HEK293 (cell line): ENCODE measurements around the gene NSG1.

ENCODE experiments used
- CTCF ChIA-PET: fragments of 350-600 bp; formaldehyde crosslinking; extraction: SDS; loops from one replicate; lab custom pipeline; 2021; ENCODE audit warnings: antibody characterized with exemption; lab: Yijun Ruan, JAX
- POLR2A ChIA-PET: fragments of 300-600 bp; formaldehyde crosslinking; extraction: SDS; loops from one replicate; lab custom pipeline; 2020; ENCODE audit warnings: antibody characterized with exemption, inconsistent platforms; lab: Yijun Ruan, JAX
- H3K27ac ChIP-seq: fragments of 200-500 bp; sonication (Bioruptor generic); 2 replicates; pipeline ENCODE4 v1.5.1; 2014; ENCODE audit warnings: low read depth, low read length, control low read depth, inconsistent platforms; ENCODE audit errors: extremely low read depth
- H3K36me3 ChIP-seq, 2 experiments: fragments of 200-500 bp in 1 of 2; sonication (Bioruptor generic) in 1 of 2; 1 replicate in 1 of 2; 2 replicates in 1 of 2; pipeline ENCODE4 v1.5.1; 2014 to 2017; ENCODE audit warnings: inconsistent platforms in 2 of 2, low read length in 2 of 2; ENCODE audit not compliant: control insufficient read depth in 2 of 2, insufficient read depth in 1 of 2
- H3K4me1 ChIP-seq: fragments of 200-500 bp; sonication (Bioruptor generic); 2 replicates; pipeline ENCODE4 v1.5.1; 2014; ENCODE audit warnings: mild to moderate bottlenecking, low read length, inconsistent platforms; ENCODE audit not compliant: control insufficient read depth, insufficient read depth
- H3K4me3 ChIP-seq: 2 replicates; pipeline ENCODE4 v1.5.1; 2011; ENCODE audit warnings: low read depth, mild to moderate bottlenecking, control low read depth, low read length, moderate library complexity
- H3K9me3 ChIP-seq: fragments of 200-500 bp; sonication (Bioruptor generic); 2 replicates; pipeline ENCODE4 v1.5.1; 2014; ENCODE audit warnings: low read depth, low read length, inconsistent platforms; ENCODE audit not compliant: control insufficient read depth, insufficient read depth
- EGR2 ChIP-seq: fragments of 450-650 bp; formaldehyde crosslinking; IDR thresholded peaks from 2 replicates; pipeline ENCODE4 v1.5.1; 2016; ENCODE audit warnings: low read depth, missing biosample characterization, missing genetic modification characterization
- GFI1B ChIP-seq: fragments of 450-650 bp; formaldehyde crosslinking; IDR thresholded peaks from 2 replicates; pipeline ENCODE4 v1.5.1; 2016; ENCODE audit warnings: missing biosample characterization, missing genetic modification characterization
- GLIS1 ChIP-seq: fragments of 450-650 bp; formaldehyde crosslinking; IDR thresholded peaks from 2 replicates; pipeline ENCODE4 v1.5.1; 2016; ENCODE audit warnings: missing biosample characterization, missing genetic modification characterization
- HOXD13 ChIP-seq: sonication (generic); formaldehyde crosslinking; IDR thresholded peaks from 2 replicates; pipeline ENCODE4 v1.8.0; 2022; ENCODE audit warnings: missing genetic modification reagents, borderline replicate concordance
- MYNN ChIP-seq: fragments of 450-650 bp; formaldehyde crosslinking; IDR thresholded peaks from 2 replicates; pipeline ENCODE4 v1.5.1; 2016; ENCODE audit warnings: missing biosample characterization, missing genetic modification characterization, borderline replicate concordance
- MZF1 ChIP-seq: fragments of 450-650 bp; formaldehyde crosslinking; IDR thresholded peaks from 2 replicates; pipeline ENCODE4 v1.5.1; 2017; ENCODE audit warnings: missing biosample characterization, missing genetic modification characterization, borderline replicate concordance
- RBAK ChIP-seq: fragments of 450-650 bp; formaldehyde crosslinking; IDR thresholded peaks from 2 replicates; pipeline ENCODE4 v1.5.1; 2016; ENCODE audit warnings: missing biosample characterization, missing genetic modification characterization
- SCRT1 ChIP-seq: fragments of 450-650 bp; formaldehyde crosslinking; IDR thresholded peaks from 2 replicates; pipeline ENCODE4 v1.5.1; 2016; ENCODE audit warnings: missing biosample characterization, missing genetic modification characterization, borderline replicate concordance
- SP2 ChIP-seq: fragments of 450-650 bp; formaldehyde crosslinking; IDR thresholded peaks from 2 replicates; pipeline ENCODE4 v1.5.1; 2016; ENCODE audit warnings: missing biosample characterization, missing genetic modification characterization
- YY1 ChIP-seq: fragments of 450-650 bp; formaldehyde crosslinking; IDR thresholded peaks from 2 replicates; pipeline ENCODE4 v1.5.1; 2018; ENCODE audit warnings: missing biosample characterization, missing genetic modification characterization
- YY2 ChIP-seq: fragments of 450-650 bp; formaldehyde crosslinking; IDR thresholded peaks from 2 replicates; pipeline ENCODE4 v1.5.1; 2016; ENCODE audit warnings: missing biosample characterization, missing genetic modification characterization
- ZBTB20 ChIP-seq: fragments of 450-650 bp; formaldehyde crosslinking; IDR thresholded peaks from 2 replicates; pipeline ENCODE4 v1.5.1; 2016; ENCODE audit warnings: missing biosample characterization, missing genetic modification characterization
- ZBTB8A ChIP-seq: fragments of 450-650 bp; formaldehyde crosslinking; IDR thresholded peaks from 2 replicates; pipeline ENCODE4 v1.5.1; 2016; ENCODE audit warnings: missing biosample characterization, missing genetic modification characterization
- ZFHX2 ChIP-seq: fragments of 450-650 bp; formaldehyde crosslinking; conservative IDR thresholded peaks from 2 replicates; pipeline ENCODE4 v1.5.1; 2016; ENCODE audit warnings: missing biosample characterization, missing genetic modification characterization
- ZIC2 ChIP-seq: fragments of 450-650 bp; formaldehyde crosslinking; IDR thresholded peaks from 2 replicates; pipeline ENCODE4 v1.5.1; 2016; ENCODE audit warnings: missing biosample characterization, missing genetic modification characterization
- ZNF214 ChIP-seq: fragments of 450-650 bp; formaldehyde crosslinking; IDR thresholded peaks from 2 replicates; pipeline ENCODE4 v1.5.1; 2017; ENCODE audit warnings: missing biosample characterization, mild to moderate bottlenecking, missing genetic modification characterization, borderline replicate concordance
- ZNF223 ChIP-seq: fragments of 450-650 bp; formaldehyde crosslinking; IDR thresholded peaks from 2 replicates; pipeline ENCODE4 v1.5.1; 2016; ENCODE audit warnings: missing biosample characterization, missing genetic modification characterization
- ZNF350 ChIP-seq: fragments of 450-650 bp; formaldehyde crosslinking; IDR thresholded peaks from 2 replicates; pipeline ENCODE4 v1.5.0; 2017; ENCODE audit warnings: missing biosample characterization, mild to moderate bottlenecking, missing genetic modification characterization
- ZNF354C ChIP-seq: fragments of 450-650 bp; formaldehyde crosslinking; IDR thresholded peaks from 2 replicates; pipeline ENCODE4 v1.5.1; 2016; ENCODE audit warnings: missing biosample characterization, missing genetic modification characterization, low read depth, borderline replicate concordance
- ZNF433 ChIP-seq: fragments of 450-650 bp; formaldehyde crosslinking; IDR thresholded peaks from 2 replicates; pipeline ENCODE4 v1.5.1; 2016; ENCODE audit warnings: missing biosample characterization, missing genetic modification characterization, low read depth
- ZNF660 ChIP-seq: fragments of 450-650 bp; IDR thresholded peaks from 2 replicates; pipeline ENCODE4 v1.5.1; 2018; ENCODE audit warnings: missing biosample characterization, mild to moderate bottlenecking, missing genetic modification characterization
- ZNF670 ChIP-seq: fragments of 450-650 bp; formaldehyde crosslinking; IDR thresholded peaks from 2 replicates; pipeline ENCODE4 v1.5.1; 2016; ENCODE audit warnings: missing biosample characterization, missing genetic modification characterization, low read depth
- ZNF747 ChIP-seq: fragments of 450-650 bp; formaldehyde crosslinking; IDR thresholded peaks from 2 replicates; pipeline ENCODE4 v1.5.1; 2016; ENCODE audit warnings: missing biosample characterization, missing genetic modification characterization
- ZNF785 ChIP-seq: fragments of 450-650 bp; formaldehyde crosslinking; IDR thresholded peaks from 2 replicates; pipeline ENCODE4 v1.5.1; 2016; ENCODE audit warnings: missing biosample characterization, missing genetic modification characterization
- ZSCAN16 ChIP-seq: fragments of 450-650 bp; formaldehyde crosslinking; IDR thresholded peaks from 2 replicates; pipeline ENCODE4 v1.5.1; 2016; ENCODE audit warnings: missing biosample characterization, missing genetic modification characterization
- TF ChIP-seq, protein P1 (sequence below): fragments of 450-650 bp; formaldehyde crosslinking; IDR thresholded peaks from 2 replicates; pipeline ENCODE4 v1.5.1; 2016; ENCODE audit warnings: missing biosample characterization, missing genetic modification characterization
- TF ChIP-seq, protein P2 (sequence below): fragments of 450-650 bp; formaldehyde crosslinking; optimal IDR thresholded peaks from 2 replicates; pipeline ENCODE3; 2016; ENCODE audit warnings: missing biosample characterization, mild to moderate bottlenecking, missing genetic modification characterization
- TF ChIP-seq, protein P3 (sequence below): fragments of 450-650 bp; formaldehyde crosslinking; IDR thresholded peaks from 2 replicates; pipeline ENCODE4 v1.5.1; 2017; ENCODE audit warnings: missing biosample characterization, missing genetic modification characterization

NSG1 gene, protein sequence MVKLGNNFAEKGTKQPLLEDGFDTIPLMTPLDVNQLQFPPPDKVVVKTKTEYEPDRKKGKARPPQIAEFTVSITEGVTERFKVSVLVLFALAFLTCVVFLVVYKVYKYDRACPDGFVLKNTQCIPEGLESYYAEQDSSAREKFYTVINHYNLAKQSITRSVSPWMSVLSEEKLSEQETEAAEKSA

DNA sequence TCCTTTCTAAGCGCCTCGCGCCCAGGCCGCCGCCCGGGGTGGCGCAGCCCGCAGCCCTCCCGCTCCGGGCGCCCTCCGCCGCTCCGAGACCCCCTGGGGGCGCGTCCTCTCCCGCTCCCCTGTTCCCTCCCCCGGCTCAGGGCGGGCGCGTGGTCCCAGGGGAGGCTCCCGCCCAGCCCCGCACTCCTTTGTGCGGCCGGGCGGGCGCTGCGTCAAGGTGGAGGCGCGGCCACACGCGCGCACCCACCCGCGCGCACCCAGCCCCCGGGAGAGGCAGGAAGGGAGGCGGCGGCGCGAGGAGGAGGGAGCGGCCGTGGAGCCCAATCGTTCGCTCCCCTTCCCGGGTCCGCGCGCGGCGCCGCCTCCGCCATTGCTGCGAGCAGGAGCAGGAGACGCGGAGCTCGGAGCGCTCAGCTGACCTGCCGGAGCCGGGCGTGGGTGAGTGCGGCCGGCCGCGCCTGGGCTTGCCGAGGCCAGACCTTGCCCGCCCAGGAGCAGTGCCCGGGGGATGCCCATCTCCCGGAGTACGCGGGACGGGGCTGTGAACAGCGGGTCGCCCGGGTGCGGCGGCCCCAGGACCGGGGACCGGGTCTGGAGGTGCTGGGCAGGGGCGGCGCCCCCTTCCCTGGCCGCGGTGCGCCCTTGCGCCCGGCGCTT lies at the start of gene NSG1:
Gene NSG1, plus strand, starts transcription at position 367 of the 657 bp plus-strand sequence. CDS start 528 bp downstream, outside the sequence.
- TF ChIP-seq SP2 (tag by site-specific recombination) (peak; percentile 27), YY2 (tag by site-specific recombination) (0 out of 2 replicates have a peak, but pooled peaks have one; percentile 24), ZNF223 (0 out of 2 replicates have a peak, but pooled peaks have one; percentile 5), ZNF785 (tag by site-specific recombination) (no peak), ZBTB20 (tag by site-specific recombination) (0 out of 2 replicates have a peak, but pooled peaks have one; percentile 38), ZNF354C (tag by site-specific recombination) (no peak), ZBTB8A (tag by site-specific recombination) (peak; percentile 23), ZFHX2 (tag by site-specific recombination) (peak; percentile 43), SCRT1 (no peak), GLIS1 (peak; percentile 15; the same call in 1 of the 2 replicates), YY1 (tag by site-specific recombination) (0 out of 2 replicates have a peak, but pooled peaks have one; percentile 41), MYNN (tag by site-specific recombination) (no peak), ZNF350 (tag by site-specific recombination) (no peak)
- TF ChIP-seq, protein P1, sequence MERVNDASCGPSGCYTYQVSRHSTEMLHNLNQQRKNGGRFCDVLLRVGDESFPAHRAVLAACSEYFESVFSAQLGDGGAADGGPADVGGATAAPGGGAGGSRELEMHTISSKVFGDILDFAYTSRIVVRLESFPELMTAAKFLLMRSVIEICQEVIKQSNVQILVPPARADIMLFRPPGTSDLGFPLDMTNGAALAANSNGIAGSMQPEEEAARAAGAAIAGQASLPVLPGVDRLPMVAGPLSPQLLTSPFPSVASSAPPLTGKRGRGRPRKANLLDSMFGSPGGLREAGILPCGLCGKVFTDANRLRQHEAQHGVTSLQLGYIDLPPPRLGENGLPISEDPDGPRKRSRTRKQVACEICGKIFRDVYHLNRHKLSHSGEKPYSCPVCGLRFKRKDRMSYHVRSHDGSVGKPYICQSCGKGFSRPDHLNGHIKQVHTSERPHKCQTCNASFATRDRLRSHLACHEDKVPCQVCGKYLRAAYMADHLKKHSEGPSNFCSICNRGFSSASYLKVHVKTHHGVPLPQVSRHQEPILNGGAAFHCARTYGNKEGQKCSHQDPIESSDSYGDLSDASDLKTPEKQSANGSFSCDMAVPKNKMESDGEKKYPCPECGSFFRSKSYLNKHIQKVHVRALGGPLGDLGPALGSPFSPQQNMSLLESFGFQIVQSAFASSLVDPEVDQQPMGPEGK (tag by site-specific recombination): 0 out of 2 replicates have a peak, but pooled peaks have one; percentile 5
- TF ChIP-seq, protein P2, sequence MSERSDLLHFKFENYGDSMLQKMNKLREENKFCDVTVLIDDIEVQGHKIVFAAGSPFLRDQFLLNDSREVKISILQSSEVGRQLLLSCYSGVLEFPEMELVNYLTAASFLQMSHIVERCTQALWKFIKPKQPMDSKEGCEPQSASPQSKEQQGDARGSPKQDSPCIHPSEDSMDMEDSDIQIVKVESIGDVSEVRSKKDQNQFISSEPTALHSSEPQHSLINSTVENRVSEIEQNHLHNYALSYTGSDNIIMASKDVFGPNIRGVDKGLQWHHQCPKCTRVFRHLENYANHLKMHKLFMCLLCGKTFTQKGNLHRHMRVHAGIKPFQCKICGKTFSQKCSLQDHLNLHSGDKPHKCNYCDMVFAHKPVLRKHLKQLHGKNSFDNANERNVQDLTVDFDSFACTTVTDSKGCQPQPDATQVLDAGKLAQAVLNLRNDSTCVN (tag by site-specific recombination): peak; percentile 66
- Histone ChIP-seq H3K9me3 (no peaks in the 10 kb centered on the region), H3K4me1 (no peaks in the 10 kb centered on the region), H3K27ac (no peak within 1 kb of the TSS; the same call in 1 of the 2 replicates), H3K36me3 (peaks cover 0 to 3% of the 10 kb centered on the region in 2 experiments; a peak in 1 of 3 replicates), H3K4me3 (peak within 1 kb of the TSS; percentile 40)
- POLR2A ChIA-PET: no interaction called here
- CTCF ChIA-PET: interaction anchor here (0.7 kb wide), 1 partner anchor 144 kb away, joined by 3 read pairs; no protein-coding TSS in a partner anchor

DNA sequence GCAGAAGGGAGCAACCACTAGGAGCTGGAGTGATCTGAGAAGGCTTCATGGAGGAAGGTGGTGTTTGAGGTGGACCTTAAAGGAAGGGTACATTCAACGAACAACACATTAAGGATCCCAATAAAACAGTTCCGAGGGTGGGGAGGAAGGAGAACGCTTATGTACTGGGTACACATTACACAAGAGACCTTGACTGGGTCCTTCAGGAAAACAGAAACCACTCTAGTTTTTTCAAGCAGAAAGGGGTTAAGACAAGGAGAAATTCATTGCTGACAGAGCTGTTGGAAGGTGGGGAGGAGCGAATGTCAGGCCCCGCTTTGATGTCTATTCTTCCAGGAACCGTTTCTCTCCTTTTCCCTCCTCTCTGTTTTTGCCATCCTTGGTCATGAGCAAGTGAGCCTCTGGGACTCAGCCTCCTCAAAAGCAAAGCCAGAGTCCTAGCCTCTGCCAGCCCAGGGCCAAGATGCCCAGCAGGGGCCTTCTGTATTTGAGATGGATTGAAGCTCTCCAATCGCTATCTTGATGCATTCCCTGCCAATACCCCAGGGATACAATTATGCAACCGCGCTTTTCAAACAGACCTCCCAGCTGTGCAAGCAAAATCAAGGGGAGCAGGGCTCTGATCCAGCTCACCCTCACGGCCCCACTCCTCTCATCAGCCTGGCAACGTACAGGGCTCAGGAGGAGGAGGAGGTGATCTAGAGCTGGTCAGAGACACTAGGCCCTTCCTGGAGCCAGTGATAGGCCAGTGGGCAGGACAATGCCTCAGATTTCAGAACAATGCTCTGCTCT lies 48.5 kb upstream of the NSG1 start:
- TF ChIP-seq ZNF433 (tag by site-specific recombination) (no peak), ZNF747 (no peak), RBAK (tag by site-specific recombination) (no peak), GFI1B (tag by site-specific recombination) (no peak), ZNF660 (tag by site-specific recombination) (no peak), ZNF214 (tag by site-specific recombination) (no peak), HOXD13 (CRISPR knock-in tag) (no peak), MZF1 (no peak), YY1 (tag by site-specific recombination) (no peak), MYNN (tag by site-specific recombination) (no peak), ZIC2 (tag by site-specific recombination) (no peak), ZSCAN16 (tag by site-specific recombination) (no peak), ZNF670 (tag by site-specific recombination) (no peak), EGR2 (tag by site-specific recombination) (no peak)
- TF ChIP-seq, protein P3, sequence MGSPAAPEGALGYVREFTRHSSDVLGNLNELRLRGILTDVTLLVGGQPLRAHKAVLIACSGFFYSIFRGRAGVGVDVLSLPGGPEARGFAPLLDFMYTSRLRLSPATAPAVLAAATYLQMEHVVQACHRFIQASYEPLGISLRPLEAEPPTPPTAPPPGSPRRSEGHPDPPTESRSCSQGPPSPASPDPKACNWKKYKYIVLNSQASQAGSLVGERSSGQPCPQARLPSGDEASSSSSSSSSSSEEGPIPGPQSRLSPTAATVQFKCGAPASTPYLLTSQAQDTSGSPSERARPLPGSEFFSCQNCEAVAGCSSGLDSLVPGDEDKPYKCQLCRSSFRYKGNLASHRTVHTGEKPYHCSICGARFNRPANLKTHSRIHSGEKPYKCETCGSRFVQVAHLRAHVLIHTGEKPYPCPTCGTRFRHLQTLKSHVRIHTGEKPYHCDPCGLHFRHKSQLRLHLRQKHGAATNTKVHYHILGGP: no peak
- TF ChIP-seq, all 188 proteins: peak for 0
- no peak overlapping the region for H3K4me3 ChIP-seq
- no peak overlapping the region for H3K27ac ChIP-seq
- no peaks in the 10 kb centered on the region for H3K9me3 ChIP-seq
- no peaks in the 10 kb centered on the region for H3K4me1 ChIP-seq
- CTCF ChIA-PET: interaction anchor here (0.8 to 3.2 kb wide), 2 partner anchors 79 to 86 kb away, joined by 4 to 18 read pairs; no protein-coding TSS in a partner anchor
- POLR2A ChIA-PET: no interaction called here
- H3K36me3 ChIP-seq: no peaks in the 10 kb centered on the region
